Smooth muscle cell (in vitro differentiated cells): Measurements from ENCODE around the gene TTC3. TPM values are rescaled to one million over a fixed set of nuclear protein-coding genes. Genes with fewer than 3 reads are reported as not detected.

ENCODE experiments used
- DNase-seq: peaks from one replicate; lab custom pipeline; 2025; ENCODE audit not compliant: unreplicated experiment; lab: John Stamatoyannopoulos, UW
- H2AFZ ChIP-seq: fragments of 200-600 bp; sonication (generic); 2 replicates; pipeline ENCODE4 v1.6.0; 2016; ENCODE audit warnings: antibody characterized with exemption, low read depth, mild to moderate bottlenecking
- H3F3A ChIP-seq: fragments of 200-600 bp; sonication (generic); 2 replicates; pipeline ENCODE4 v1.6.0; 2017; ENCODE audit warnings: antibody characterized with exemption, low read depth
- H3K27ac ChIP-seq: fragments of 200-600 bp; sonication (generic); 2 replicates; pipeline ENCODE4 v1.5.1; 2016; ENCODE audit warnings: low read depth, mild to moderate bottlenecking
- H3K27me3 ChIP-seq: fragments of 200-600 bp; sonication (generic); 2 replicates; pipeline ENCODE4 v1.6.1; 2016; ENCODE audit warnings: low read depth, mild to moderate bottlenecking
- H3K36me3 ChIP-seq: fragments of 200-600 bp; sonication (generic); 2 replicates; pipeline ENCODE4 v1.5.1; 2016; ENCODE audit warnings: low read depth
- H3K4me1 ChIP-seq: fragments of 200-600 bp; sonication (generic); 2 replicates; pipeline ENCODE4 v1.5.1; 2016; ENCODE audit warnings: low read depth
- H3K4me2 ChIP-seq: fragments of 200-600 bp; sonication (generic); 2 replicates; pipeline ENCODE4 v1.6.0; 2016; ENCODE audit warnings: mild to moderate bottlenecking
- H3K4me3 ChIP-seq: fragments of 200-600 bp; sonication (generic); 2 replicates; pipeline ENCODE4 v1.5.1; 2016; ENCODE audit warnings: mild to moderate bottlenecking
- H3K79me2 ChIP-seq: fragments of 200-600 bp; sonication (generic); 2 replicates; pipeline ENCODE4 v1.6.0; 2016; ENCODE audit warnings: low read depth, mild to moderate bottlenecking
- H3K9ac ChIP-seq: fragments of 200-600 bp; sonication (generic); 2 replicates; pipeline ENCODE4 v1.6.0; 2016; ENCODE audit warnings: low read depth
- H3K9me3 ChIP-seq: fragments of 200-600 bp; sonication (generic); replicated peaks from 2 replicates; pipeline ENCODE4 v1.5.1; 2016; ENCODE audit warnings: low read depth
- H4K20me1 ChIP-seq: fragments of 200-600 bp; sonication (generic); 2 replicates; pipeline ENCODE4 v1.6.0; 2016; ENCODE audit warnings: low read depth
- CTCF ChIP-seq: fragments of 200-600 bp; sonication (generic); IDR thresholded peaks from 2 replicates; pipeline ENCODE4 v1.5.1; 2017; ENCODE audit warnings: borderline replicate concordance, mild to moderate bottlenecking, antibody characterized with exemption; ENCODE audit not compliant: insufficient read depth, poor library complexity, severe bottlenecking
- WGBS: methylation state at CpG from one replicate; pipeline ENCODE4 v1.1.7; 2016; ENCODE audit warnings: low lambda C conversion rate; 5-methylcytosine and 5-hydroxymethylcytosine counted together
- polyA plus RNA-seq: library from polyadenylated mRNA; unstranded; fragments of >200 nt; fragmentation: Nextera tagmentation; extraction: Ambion mirVana; gene quantifications from 2 replicates; pipeline ENCODE4 v1.2.1, GENCODE V29; 2016
- total RNA-seq: library from RNA; depleted of rRNA; stranded (reverse); fragments of >200 nt; gene quantifications from 2 replicates; pipeline ENCODE4 v1.2.3, GENCODE V29; 2014

Gene TTC3
- total and polyA plus RNA-seq, 2 experiments from 2014 or later: 193 to 224 TPM

GRCh38 chr21:37200641-37201480 is 127.8 kb downstream of the TTC3 start:
- H3K27me3 ChIP-seq: no peaks in the 10 kb centered on the region
- no peak overlapping the region for H3K9ac ChIP-seq
- H3K79me2 ChIP-seq: no peaks in the 10 kb centered on the region
- 96% methylated on average over 16 of the region's 16 CpGs for WGBS
- H3K27ac ChIP-seq: no peak overlapping the region
- peaks cover 36% of the 10 kb centered on the region for H3K36me3 ChIP-seq
- DNase-seq: no peak
- no peak for TF ChIP-seq CTCF
- no peak overlapping the region for H3K4me3 ChIP-seq
- H3F3A ChIP-seq: peaks cover 6% of the 10 kb centered on the region
- no peak overlapping the region for H3K4me2 ChIP-seq
- peaks cover 43% of the 10 kb centered on the region for H4K20me1 ChIP-seq
- no peaks in the 10 kb centered on the region for H3K4me1 ChIP-seq
- H3K9me3 ChIP-seq: no peaks in the 10 kb centered on the region
- H2AFZ ChIP-seq: no peak overlapping the region

- no peak overlapping the region for H2AFZ ChIP-seq
- H3K4me2 ChIP-seq: no peak overlapping the region
- no peaks in the 10 kb centered on the region for H3K27me3 ChIP-seq
- H3K4me1 ChIP-seq: no peaks in the 10 kb centered on the region
- no peak overlapping the region for H3K27ac ChIP-seq
- no peak overlapping the region for H3K9ac ChIP-seq
- H3F3A ChIP-seq: peaks cover 6% of the 10 kb centered on the region
- WGBS: 92% methylated on average over 14 of the region's 14 CpGs
- no peaks in the 10 kb centered on the region for H3K79me2 ChIP-seq
- H3K36me3 ChIP-seq: peaks cover 35% of the 10 kb centered on the region
- TF ChIP-seq CTCF: no peak
- peaks cover 30% of the 10 kb centered on the region for H4K20me1 ChIP-seq
- no peak overlapping the region for H3K4me3 ChIP-seq
- DNase-seq: no peak
- no peaks in the 10 kb centered on the region for H3K9me3 ChIP-seq
Observed at GRCh38 chr21:37202221-37203110, 129.4 kb downstream of the TTC3 start.

DNA sequence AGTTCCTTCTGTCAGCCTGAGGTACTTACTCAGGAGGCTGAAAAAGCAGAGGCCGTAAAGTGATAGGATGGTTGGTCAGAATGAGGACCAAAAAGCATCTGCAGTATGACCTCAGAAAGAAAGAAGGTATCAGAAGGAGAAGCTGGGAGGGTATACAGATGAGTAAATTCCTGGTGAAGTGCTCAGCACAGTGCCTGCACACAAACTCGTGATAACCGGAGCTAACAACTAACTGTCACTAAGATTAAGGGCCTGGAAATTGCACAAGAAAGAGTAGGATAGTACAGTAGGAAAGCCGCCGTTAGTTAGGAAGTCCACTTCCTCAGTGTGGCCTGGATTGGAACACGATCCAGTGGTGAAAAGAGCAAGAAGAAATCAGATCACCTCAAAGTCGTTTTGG is 131.5 kb downstream of the TTC3 start:
- Histone ChIP-seq H3K27me3 (no peaks in the 10 kb centered on the region), H3K9me3 (no peaks in the 10 kb centered on the region), H3F3A (peaks cover 6% of the 10 kb centered on the region), H3K9ac (no peak overlapping the region), H3K4me2 (no peak overlapping the region), H3K79me2 (no peaks in the 10 kb centered on the region), H4K20me1 (peaks cover 14% of the 10 kb centered on the region), H2AFZ (no peak overlapping the region), H3K4me3 (no peak overlapping the region), H3K4me1 (no peaks in the 10 kb centered on the region), H3K27ac (peak overlapping the region; percentile 37), H3K36me3 (peaks cover 26% of the 10 kb centered on the region)
- no peak for DNase-seq
- TF ChIP-seq CTCF: no peak
- 56% methylated on average over 7 of the region's 7 CpGs for WGBS
